Left cardiac atrium (tissue), 4 donors: ENCODE data around the gene ZNF683. TPM values are rescaled to one million over a fixed set of nuclear protein-coding genes. Genes with fewer than 3 reads are reported as not detected.
A peak's percentile ranks its signal among the peaks of the same experiment; 100 is the strongest.
"Not testable (repeated sequence)": the region's sequence is repeated elsewhere in the genome, so short reads cannot be mapped to it uniquely, and the experiment has no call there.

Experiments
- ATAC-seq, 2 donors: fragments of 200-7000 bp; cut with Tn5 transposase; one replicate each; pipeline ENCODE4 v1.9.1; 2020; ENCODE audit warnings: mild to moderate bottlenecking in 2 of 2, moderate library complexity in 2 of 2
- DNase-seq: peaks from one replicate; pipeline ENCODE4 v3.0.0-alpha.2; 2020
- intact Hi-C, 2 donors: fragments of 100-400 bp; cut with DNase I; formaldehyde crosslinking; loops; one replicate each; pipeline versions ENCODE4 v1.14.1 to v1.15.1; 2022 to 2023
- total RNA-seq, 2 donors: library from RNA; stranded (reverse); fragmentation: NEBNext Ultra II Directional; extraction: Animal tissue kit (Norgen Biotek cat#: 25700); gene quantifications; one replicate each; pipeline ENCODE4 v1.2.1, GENCODE V29; 2021
- donor health status: DM: no; HTN: yes; CAD: no.
- donor health status: DM: no; HTN: yes; CAD: no; lungs with severe emphysema.
- donor health status: DM: yes; HTN: yes; CAD: no.
- donor health status: Dilated cardiomyopathy.

The ZNF683 gene
- total RNA-seq, 2 donors from 2014 or later: 0.35 TPM; not detected in 1

GRCh38 chr1:26388791-26389445 is 16.4 kb upstream of the ZNF683 start:
- intact Hi-C loops: no loop called here

GRCh38 chr1:26387447-26387846 is 14.9 kb upstream of the ZNF683 start:
- peak in 1 of 2 donors; percentile 32 for ATAC-seq
- intact Hi-C loops: no loop called here

More at GRCh38 chr1:26388791-26389445, 16.4 kb upstream of the ZNF683 start:
- DNase-seq: no peak
- no peak for ATAC-seq

GRCh38 chr1:26385063-26385462 is 12.5 kb upstream of the ZNF683 start:
- intact Hi-C loops, ATAC-seq, DNase-seq: not testable (repeated sequence)

More at GRCh38 chr1:26387447-26387846, 14.9 kb upstream of the ZNF683 start:
- DNase-seq: no peak

GRCh38 chr1:26384076-26384475 is 11.5 kb upstream of the ZNF683 start:
- intact Hi-C loops: no loop called here
- ATAC-seq (no peak), DNase-seq (no peak)

- DNase-seq (no peak), ATAC-seq (no peak)
- intact Hi-C loops: no loop called here
Observed at GRCh38 chr1:26378879-26379251, 6.3 kb upstream of the ZNF683 start.

- ATAC-seq (peak; percentile 92 to 97), DNase-seq (peak; percentile 40)
- intact Hi-C loops: no loop called here
Observed at GRCh38 chr1:26378088-26378878, 5.7 kb upstream of the ZNF683 start.

- intact Hi-C loops: no loop called here
- ATAC-seq: no peak
Observed at GRCh38 chr1:26376050-26376449, 3.5 kb upstream of the ZNF683 start.

GRCh38 chr1:26375081-26375480 is 2.5 kb upstream of the ZNF683 start:
- DNase-seq (no peak), ATAC-seq (no peak)
- intact Hi-C loops: no loop called here

More at GRCh38 chr1:26376050-26376449, 3.5 kb upstream of the ZNF683 start:
- no peak for DNase-seq

- ATAC-seq, intact Hi-C loops, DNase-seq: not testable (repeated sequence)
Observed at GRCh38 chr1:26374361-26374760, 1.8 kb upstream of the ZNF683 start.

GRCh38 chr1:26373789-26374188 is 1.2 kb upstream of the ZNF683 start:
- DNase-seq: no peak
- intact Hi-C loops: no loop called here
- no peak for ATAC-seq

- DNase-seq (no peak), ATAC-seq (no peak)
- intact Hi-C loops: no loop called here
Observed at GRCh38 chr1:26373281-26373680, 731 bp upstream of the ZNF683 start.

- ATAC-seq: no peak
- DNase-seq: no peak
- intact Hi-C loops: no loop called here
Observed at GRCh38 chr1:26372039-26372438, 511 bp downstream of the ZNF683 start.

GRCh38 chr1:26370591-26371382 is 1.8 kb downstream of the ZNF683 start:
- no peak for DNase-seq
- intact Hi-C loops: no loop called here
- ATAC-seq: no peak

GRCh38 chr1:26368486-26368885 is 4.1 kb downstream of the ZNF683 start:
- DNase-seq: no peak
- intact Hi-C loops: no loop called here
- ATAC-seq: no peak

GRCh38 chr1:26368006-26368405 is 4.5 kb downstream of the ZNF683 start:
- ATAC-seq: no peak
- DNase-seq: no peak
- intact Hi-C loops: no loop called here

GRCh38 chr1:26367441-26367840 is 5.1 kb downstream of the ZNF683 start:
- intact Hi-C loops: no loop called here
- no peak for ATAC-seq
- DNase-seq: no peak

GRCh38 chr1:26364956-26365355 is 7.6 kb downstream of the ZNF683 start:
- DNase-seq (no peak), ATAC-seq (no peak)
- intact Hi-C loops: loop anchor here in 1 of 2 donors (5.0 kb wide), 1 partner anchor 38 kb away; no protein-coding TSS in a partner anchor

GRCh38 chr1:26363549-26364448 is 8.8 kb downstream of the ZNF683 start:
- DNase-seq (peak; percentile 87), ATAC-seq (peak; percentile 62 to 75)
- intact Hi-C loops: loop anchor here in 1 of 2 donors (5.0 kb wide), 1 partner anchor 36 kb away; no protein-coding TSS in a partner anchor

GRCh38 chr1:26362331-26362730 is 10.2 kb downstream of the ZNF683 start:
- DNase-seq (no peak), ATAC-seq (no peak)
- intact Hi-C loops: loop anchor here in 1 of 2 donors (5.0 kb wide), 1 partner anchor 35 kb away; no protein-coding TSS in a partner anchor
